Hair follicular keratinocyte (primary cell): ENCODE results near the gene ZFAND2A. TPM values are rescaled to one million over a fixed set of nuclear protein-coding genes. Genes with fewer than 3 reads are reported as not detected.

Experiments used
- total RNA-seq: library from RNA; depleted of rRNA; stranded (reverse); fragments of >200 nt; gene quantifications from 2 replicates; pipeline ENCODE4 v1.2.3, GENCODE V29; 2015

ZFAND2A gene
- 13.9 and 16.2 TPM in 2 replicates for total RNA-seq

GRCh38 chr7:1159891-1160669, at the start of gene ZFAND2A:
ZFAND2A (minus strand) TSS chr7:1160196; CDS start chr7:1158212, 1,984 bp downstream.

Other genes starting within 250 kb of the ZFAND2A start
- gene ADAP1, start 205.5 kb downstream of the ZFAND2A start, total RNA-seq: 9.9 and 31.4 TPM in 2 replicates
- 6.3 and 7.9 TPM in 2 replicates for gene COX19, start 184.6 kb downstream of the ZFAND2A start, total RNA-seq
- not detected in 2 replicates for gene CYP2W1, start 177.0 kb downstream of the ZFAND2A start, total RNA-seq
- gene GPR146, start 115.7 kb downstream of the ZFAND2A start, total RNA-seq: not detected in 2 replicates
- gene GPER1, start 72.1 kb downstream of the ZFAND2A start, total RNA-seq: under 0.01 TPM in 1 of 2 replicates, not detected in the other
- gene UNCX, start 72.7 kb upstream of the ZFAND2A start, total RNA-seq: not detected in 2 replicates